ENCODE data around the gene PTPRCAP.

DNA sequence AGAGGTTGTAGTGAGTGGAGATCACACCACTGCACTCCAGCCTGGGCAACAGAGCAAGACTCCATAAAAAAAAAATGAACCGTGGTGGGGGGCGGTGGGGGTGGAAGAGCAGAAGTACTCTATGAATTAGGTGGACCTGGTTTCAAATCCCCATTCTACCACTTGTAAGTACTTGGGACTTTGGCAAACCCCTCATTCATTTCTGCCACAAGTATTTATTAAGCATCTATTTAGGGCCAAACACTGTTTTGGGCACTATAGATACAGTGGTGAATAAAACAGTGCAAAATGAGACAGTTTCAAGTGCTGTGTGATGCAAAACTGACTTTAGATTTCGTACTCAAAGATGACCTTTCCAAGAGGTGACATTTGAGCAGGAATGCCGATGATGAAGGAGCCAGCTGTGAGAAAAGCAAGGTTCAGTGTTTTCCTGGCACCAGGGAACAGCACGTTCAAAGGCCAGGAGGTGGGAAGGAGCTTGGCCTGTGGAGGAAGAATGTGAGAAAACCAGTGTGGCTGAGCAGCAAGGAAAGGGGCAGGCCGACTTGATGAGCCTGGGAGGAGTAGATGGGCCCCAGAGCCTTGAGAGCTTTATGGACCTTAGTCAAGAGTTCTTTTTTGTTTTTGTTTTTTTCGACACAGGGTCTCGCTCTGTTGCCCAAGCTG is 33.0 kb upstream of the PTPRCAP start:
- no peak for TF ChIP-seq CEBPB (IDR thresholded peaks at IDR 0.05)
- TF ChIP-seq TEAD4 (IDR thresholded peaks at IDR 0.05), result no peak
- no peak for TF ChIP-seq FOXM1 (IDR thresholded peaks at IDR 0.05; ENCODE audit: borderline replicate concordance, low read depth)
- TF ChIP-seq, protein P1, sequence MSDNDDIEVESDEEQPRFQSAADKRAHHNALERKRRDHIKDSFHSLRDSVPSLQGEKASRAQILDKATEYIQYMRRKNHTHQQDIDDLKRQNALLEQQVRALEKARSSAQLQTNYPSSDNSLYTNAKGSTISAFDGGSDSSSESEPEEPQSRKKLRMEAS (IDR thresholded peaks at IDR 0.05), result no peak
- no peak for TF ChIP-seq ZBTB7A (IDR thresholded peaks at IDR 0.05; ENCODE audit: low read depth)
- no peak for TF ChIP-seq YY1 (IDR thresholded peaks at IDR 0.05; ENCODE audit: low read depth)
- TF ChIP-seq, protein P2, sequence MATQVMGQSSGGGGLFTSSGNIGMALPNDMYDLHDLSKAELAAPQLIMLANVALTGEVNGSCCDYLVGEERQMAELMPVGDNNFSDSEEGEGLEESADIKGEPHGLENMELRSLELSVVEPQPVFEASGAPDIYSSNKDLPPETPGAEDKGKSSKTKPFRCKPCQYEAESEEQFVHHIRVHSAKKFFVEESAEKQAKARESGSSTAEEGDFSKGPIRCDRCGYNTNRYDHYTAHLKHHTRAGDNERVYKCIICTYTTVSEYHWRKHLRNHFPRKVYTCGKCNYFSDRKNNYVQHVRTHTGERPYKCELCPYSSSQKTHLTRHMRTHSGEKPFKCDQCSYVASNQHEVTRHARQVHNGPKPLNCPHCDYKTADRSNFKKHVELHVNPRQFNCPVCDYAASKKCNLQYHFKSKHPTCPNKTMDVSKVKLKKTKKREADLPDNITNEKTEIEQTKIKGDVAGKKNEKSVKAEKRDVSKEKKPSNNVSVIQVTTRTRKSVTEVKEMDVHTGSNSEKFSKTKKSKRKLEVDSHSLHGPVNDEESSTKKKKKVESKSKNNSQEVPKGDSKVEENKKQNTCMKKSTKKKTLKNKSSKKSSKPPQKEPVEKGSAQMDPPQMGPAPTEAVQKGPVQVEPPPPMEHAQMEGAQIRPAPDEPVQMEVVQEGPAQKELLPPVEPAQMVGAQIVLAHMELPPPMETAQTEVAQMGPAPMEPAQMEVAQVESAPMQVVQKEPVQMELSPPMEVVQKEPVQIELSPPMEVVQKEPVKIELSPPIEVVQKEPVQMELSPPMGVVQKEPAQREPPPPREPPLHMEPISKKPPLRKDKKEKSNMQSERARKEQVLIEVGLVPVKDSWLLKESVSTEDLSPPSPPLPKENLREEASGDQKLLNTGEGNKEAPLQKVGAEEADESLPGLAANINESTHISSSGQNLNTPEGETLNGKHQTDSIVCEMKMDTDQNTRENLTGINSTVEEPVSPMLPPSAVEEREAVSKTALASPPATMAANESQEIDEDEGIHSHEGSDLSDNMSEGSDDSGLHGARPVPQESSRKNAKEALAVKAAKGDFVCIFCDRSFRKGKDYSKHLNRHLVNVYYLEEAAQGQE (IDR thresholded peaks at IDR 0.05; ENCODE audit: low read depth), result no peak
